GM18508 (cell line): Measurements from ENCODE around the gene KRT3.

Experiments used
- ATAC-seq: cut with Tn5 transposase; IDR thresholded peaks from one replicate; pipeline ENCODE4 v1.9.1; 2021; ENCODE audit warnings: moderate number of reproducible peaks; ENCODE audit not compliant: insufficient read depth, unreplicated experiment

KRT3 gene

DNA sequence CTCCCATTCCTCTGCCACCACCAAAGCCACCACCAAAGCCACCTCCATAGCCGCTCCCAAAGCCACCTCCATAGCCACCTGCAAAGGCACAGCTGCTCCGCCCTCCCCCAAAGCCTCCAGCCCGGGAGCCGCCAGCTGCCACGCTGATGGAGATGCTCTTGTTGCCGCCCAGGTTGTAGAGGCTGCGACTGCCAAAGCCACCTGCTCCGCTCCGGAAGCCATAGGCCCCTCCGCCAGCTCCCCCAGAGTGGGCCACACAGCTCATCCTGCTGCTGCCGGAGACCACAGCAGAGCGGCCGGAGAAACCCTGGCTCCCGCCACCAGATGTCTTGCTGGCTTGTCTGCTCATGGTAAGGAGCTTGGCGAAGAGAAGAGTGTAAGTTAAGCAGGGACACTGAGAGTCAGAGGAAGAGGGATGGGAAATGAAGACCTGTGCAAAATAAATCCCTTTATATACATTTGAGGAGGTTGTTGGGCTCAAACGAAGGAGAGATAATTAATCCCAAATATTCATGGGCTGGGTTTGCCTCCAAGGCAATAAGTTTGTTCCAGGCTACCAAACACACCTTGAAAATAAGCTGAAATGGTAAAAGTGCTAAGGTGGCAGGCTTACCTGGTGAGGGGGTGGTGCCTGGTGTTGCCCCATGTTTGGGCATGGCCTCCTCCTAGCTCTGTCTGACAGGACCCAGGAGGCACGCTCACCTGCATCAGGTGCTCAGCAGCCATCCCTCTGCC lies at the start of gene KRT3:
TSS of gene KRT3 (minus strand) at position 424 of the 735 bp plus-strand sequence. CDS start at position 349, 75 bp downstream.
- ATAC-seq: no peak

DNA sequence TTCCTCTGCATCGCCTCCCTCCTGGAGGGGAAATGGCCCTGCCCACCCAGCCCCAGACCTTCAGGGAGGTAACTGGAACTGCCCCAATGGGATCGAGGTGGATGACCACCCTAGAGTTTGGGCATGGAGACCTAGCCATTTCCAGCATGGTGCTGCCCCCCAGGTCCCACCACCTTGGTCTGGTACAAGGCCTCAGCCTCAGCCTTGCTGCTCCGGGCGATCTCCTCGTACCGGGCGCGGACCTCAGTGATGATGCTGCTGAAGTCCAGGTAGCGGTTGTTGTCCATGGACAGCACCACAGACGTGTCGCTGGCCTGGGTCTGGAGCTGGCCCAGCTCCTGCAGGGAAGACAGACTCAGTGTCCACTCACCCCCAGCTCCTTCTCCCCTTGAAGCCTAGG lies 48.5 kb upstream of the KRT3 start:
- ATAC-seq: no peak

DNA sequence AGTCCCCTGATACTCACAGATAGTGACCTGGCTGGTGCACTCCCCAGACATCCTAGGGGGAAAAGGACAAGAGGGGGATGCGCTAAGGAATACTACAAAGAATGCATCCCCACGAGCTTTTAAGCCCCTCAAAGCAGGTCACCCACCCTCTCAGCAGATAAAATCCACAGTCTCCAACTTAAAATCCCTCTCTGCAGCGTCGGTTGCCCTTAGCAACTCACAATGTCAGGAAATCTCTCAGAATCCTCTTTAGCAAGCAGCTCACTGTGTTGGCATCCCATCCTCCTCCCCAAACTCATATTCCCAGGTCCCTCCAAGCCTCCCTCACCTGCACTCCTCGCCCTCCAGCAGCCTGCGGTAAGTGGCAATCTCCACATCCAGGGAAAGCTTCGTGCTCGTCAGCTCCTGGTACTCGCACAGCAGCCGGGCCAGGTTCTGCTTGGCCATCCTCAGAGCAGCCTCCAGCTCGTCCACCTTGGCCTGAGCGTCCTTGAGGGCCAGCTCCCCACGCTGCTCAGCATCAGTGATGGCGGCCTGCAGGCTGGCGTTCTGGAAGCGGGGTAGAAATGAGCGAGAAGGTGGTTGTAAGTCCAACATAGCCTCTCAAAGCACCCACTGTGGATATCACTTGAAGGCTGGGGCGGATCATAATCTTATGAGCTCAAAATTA lies 43.7 kb upstream of the KRT3 start:
- no peak for ATAC-seq

DNA sequence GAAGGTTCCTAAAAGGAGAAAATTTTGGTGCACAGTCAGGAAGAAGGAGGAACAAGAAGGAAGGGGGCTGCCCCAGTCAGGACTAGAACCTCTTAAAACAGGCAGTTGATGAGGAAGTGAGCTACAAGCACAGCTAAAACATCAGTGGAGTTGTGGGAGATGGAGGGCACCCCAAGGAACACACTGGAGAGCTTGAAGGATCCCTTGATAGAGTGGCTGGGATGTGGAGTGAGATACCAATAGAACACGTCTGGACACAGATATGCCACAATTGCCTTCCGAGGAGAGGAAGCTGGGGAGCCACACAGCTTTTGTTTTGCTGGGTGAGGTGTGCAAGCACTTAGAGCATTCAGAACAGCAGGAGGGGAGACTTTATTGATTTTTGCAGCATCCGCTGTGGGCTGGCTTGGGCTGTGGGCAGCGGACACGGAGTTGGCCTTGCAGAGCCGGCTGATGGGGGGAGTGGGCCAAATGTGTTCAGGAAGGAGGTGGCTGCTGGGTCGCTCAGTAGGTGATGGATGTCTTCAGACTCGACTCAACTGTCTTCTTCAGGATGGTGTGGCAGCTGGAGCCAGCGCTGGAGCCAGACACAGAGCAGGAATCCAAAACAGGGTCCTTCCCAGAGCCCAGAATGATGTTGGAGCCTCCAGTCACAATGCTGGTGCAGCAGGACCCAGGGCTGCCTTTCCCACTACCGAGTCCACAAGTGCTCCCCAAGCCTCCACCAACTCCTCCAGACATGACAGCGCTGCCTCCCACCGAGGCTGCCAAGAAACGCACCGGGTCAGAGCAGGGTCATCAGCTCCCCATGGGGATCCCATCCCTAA lies 42.9 kb upstream of the KRT3 start:
- ATAC-seq: no peak

DNA sequence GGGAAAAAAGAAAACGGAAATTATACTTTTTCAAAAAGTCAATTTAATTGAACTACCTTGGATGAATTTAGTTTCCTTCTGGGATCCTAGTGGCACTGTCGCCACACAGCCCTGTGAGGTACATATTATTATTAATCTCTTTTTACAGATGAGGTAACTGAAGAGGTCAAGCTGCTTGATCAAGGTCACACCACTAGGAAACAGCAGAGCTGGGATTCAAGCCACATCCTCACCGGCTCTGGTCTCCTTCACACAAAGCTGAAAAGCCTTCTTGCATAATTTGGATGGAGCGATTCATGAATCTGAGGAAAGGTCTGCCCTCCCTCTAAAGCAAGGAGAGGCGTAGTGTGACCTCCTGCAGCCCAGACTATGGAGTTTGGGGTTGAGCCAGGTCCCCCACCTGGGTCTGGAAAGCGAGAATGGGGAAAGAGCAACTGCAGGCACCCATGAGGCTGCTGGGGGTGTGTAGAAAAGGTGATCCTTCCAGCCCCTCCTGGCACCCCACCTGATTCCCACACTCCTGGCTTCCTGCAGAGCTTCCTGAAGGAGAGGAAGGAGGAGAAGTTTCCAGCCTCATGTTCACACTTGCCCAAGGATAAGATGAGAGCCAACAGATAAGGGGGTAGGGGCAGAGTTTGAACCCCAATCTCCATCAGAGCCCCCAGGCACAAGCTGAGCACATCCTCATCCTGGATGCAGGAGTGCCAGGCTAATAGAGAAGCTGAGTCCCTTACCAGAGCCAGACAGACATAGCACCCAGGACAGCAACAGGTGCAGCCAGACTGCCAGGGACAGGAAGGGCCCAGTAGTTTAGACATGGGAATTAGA lies 42.1 kb upstream of the KRT3 start:
- no peak for ATAC-seq

DNA sequence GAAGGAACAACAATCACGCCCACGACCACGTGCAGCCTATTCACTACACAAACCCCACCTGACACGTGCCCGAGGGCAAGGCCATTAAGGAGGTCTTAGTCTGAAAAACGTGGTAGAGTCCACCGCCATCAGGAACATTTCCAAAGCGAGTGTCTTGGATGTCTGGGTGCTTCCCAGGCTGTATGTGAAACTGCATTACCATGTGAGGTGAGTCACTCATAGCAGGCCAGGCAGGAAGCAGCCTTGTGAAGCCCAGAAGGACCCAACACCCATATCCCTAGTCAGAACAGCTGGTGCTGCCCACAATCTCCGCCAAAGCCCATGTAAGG lies 41.5 kb upstream of the KRT3 start:
- no peak for ATAC-seq

DNA sequence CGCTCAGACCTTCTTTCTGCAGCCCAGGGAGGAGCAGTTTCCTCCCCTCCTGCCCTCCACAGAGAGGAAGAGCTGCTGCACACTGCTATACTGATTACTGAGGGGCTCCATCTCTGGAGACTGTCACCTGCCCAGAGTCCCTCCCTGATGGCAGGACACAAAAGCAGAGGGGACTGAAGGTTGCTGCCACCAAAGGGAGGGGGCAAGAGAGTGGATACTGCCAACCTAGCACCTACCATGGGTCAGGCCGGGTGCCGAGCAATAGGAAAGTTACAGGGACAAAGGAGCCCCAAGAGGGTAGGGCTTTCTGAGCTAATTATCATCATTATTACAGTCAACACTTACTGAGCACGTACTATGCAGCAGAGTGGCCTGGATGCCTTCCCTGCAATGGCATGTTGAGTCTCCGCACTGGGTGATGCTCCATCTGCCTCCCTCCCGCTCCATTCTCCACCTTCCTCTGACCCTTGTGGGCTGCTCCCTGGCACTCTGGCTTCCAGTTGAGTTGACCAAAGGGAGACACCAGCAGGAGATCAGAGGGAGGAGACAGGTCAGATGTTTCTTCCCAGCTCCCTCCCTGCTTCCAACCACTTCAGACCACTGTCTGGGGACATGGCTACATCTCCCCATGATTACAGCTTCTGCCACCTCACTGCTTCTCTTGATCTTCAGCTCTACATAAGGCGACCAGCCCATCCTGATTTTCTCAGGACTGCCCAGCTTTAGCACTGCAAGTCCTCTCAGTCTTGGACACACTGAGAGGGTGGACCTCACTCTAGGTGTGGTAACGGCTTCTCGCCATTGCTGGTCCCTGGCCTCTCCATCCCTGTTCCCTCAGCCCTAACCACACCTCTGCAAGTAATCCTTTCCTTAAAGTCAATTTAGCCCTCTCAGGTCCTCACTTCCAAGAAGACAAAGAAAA lies 40.8 kb upstream of the KRT3 start:
- no peak for ATAC-seq

DNA sequence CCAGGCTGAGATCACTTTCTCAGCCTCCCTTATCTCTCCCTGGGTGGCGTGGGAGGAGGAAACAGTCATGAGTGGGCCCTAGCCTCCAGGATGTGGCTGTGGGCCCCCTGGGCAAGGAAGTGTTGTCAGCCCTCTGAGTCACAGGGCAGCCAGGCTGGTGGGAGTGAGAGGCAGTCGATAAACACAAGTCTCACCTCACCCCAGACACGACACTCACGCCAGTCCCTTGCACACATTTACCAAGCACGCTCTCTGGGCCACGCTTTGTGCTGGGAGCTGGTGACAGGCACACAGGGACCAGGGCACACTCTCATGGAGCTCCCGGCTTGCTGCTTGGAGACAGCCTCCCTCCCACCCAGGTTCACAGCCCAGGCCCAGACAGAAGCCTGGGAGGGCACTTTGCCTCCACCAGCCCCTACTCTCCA lies 40.1 kb upstream of the KRT3 start:
- no peak for ATAC-seq

DNA sequence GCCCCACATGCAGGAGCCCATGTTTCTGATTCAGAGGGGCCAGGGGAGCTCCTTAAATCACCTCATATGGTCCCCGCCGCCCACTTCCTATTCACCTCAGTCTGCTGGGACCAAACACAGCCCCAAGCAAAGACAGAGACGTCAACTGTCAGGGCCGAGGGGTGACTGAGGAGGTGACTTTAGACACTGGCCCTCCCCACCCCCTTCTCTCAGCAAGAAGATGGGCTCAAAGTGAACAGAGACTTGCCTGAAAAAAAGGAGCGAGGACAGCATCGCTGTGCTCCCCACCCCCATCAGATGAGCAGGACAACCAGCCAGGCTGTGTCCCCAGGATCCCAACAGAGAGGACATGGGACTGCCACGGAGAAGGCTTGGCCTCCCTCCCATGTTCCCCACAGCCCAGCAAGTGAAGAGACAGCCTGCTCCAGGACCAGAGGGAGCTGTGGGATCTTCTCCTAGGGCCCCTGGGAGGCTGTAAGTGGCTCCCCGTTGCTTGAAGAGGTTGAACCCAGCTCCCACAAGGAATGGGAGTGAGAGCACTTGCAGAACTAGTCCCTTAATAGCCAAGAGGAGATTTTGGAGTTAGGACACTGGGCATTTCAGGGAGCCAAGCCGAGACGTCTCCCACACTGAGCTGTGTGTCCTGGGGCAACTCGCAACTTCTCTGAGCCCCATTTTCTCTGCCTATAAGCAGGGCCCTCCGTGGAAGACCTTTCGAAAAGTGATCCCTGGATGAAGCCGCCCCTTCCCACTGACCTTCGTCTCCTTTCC lies 39.5 kb upstream of the KRT3 start:
- ATAC-seq: no peak

DNA sequence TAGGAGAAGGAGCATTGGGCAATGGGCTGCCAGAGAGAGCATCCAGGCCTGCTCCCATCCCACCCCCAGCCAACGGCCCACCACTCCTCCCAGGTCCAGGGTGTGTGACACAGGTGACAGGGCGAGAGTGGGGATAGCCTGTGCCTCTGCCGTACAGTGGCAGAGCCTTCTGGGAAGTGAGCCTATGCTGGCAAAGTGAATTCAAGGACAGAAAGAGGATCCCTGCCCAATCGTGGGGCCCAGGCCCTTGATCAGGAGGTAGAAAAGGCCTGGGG lies 38.7 kb upstream of the KRT3 start:
- no peak for ATAC-seq

DNA sequence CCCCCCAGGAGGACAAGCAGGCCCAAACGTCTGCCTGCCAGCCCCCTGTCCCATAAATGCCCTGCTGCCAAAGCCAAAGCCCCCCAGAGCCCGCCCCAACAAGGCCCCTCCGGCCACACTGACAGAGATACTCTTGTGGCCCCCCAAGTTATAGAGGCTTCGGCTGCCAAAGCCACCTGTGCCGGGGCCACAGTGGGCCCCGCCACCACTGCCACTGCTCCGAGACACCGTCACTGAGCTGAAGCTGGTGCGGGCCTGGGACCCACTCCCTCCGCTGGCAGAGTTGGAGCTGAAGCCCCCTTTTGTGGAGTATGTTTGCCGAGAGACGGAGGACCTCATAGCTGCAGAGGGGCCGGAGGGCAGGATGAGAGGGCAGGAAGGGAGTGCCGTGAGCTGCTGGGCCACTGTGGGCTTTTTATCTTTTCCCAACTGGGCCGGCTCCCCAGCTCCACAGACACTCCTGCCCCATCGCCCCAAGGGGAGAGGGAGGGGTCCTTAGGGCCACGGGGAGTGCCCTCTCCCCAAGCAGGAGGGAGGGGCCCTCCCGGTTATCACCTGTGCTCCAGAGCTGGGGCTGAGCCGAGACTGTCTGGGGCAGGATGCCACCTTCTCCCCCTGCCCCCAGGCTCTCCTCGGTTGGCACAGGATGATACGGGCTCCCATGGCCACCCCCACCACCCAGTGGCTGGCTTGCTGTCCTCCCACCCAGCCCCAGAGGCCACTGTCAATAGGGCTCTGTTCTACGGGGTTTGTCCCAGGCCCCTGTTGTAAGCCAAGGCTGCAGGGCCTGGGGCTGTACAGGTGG lies 38.2 kb upstream of the KRT3 start, which contains the start of gene KRT79:
TSS of gene KRT79 (minus strand) at position 390 of the 805 bp plus-strand sequence. CDS start at position 339, 51 bp downstream.
- no peak for ATAC-seq

DNA sequence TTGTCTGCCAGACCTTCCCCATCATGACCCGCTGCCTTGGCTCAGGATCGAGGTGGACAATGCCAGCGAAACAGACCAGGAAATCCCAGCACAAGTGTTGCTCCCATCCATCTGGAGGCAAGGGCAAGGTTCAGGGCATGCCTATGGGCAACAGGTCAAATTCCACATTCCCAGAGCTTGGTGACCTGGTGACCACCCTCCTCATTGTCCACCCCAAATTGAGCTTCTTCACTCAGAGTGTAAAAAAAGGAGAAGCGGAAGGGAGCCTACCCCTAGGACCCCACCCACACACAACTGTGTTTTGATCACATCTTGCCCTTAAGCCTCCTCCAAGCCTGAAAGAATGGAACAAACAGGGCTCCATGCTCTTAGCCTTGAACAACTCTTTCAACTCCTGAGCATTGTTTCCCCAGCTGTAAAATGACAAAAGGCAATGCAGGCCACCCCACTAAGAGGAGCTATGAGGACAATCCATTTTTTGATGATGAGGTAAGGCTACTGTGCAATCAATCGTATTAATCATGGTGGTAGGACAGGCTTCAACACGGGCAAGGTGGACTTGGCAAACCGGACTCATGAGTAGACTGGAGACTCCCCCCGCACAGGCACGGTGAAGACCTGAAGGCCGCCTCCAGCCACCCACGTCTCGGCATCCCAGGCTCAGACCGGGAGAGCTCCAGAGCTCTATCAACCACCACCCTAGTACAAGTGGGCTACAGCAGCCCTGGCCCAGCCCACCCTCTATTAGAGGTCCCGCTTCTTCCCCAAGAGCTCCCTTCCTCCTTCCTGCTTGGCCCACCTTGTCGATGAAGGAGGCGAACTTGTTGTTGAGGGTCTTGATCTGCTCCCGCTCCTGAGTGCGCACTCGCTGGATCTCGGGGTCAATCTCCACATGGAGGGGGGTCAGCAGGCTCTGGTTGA lies 37.3 kb upstream of the KRT3 start:
- ATAC-seq: no peak

DNA sequence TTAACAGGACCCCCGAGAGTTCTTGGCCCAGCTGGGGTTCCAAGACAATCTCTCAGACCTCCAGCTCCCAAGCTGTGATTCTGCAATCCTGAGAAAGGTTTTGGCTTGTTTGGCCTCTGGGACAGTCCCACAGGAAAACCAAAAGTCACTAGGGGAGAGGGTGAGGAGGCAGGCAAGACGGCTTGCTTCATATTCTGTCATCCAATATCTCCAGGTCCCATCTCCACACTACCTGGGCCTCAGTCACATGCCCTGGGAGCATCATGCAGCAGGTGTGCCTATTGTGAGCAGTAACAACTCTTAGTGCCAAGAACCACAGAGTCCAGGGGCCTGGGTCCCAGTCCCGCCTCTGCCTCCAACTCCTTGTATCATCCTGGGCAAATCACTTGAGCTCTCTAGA lies 36.5 kb upstream of the KRT3 start:
- no peak for ATAC-seq

DNA sequence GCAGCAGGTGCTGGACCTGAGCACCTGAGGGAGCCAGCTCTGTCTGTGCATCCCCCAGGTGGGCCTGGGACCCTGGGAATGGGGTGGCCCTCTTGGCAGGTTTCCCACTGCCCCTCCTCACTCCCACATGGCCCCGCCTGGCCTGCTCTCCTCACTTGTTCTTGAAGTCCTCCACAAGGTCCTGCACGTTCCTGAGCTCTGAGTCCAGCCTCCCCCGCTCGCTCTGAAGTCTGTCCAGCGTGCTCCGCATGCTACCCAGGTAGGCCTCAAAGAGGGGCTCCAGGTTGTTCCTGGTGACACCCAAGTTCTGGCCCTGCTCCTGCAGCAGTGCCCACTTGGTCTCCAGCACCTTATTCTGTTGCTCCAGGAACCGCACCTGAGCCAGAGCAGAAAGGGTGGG lies 35.3 kb upstream of the KRT3 start:
- no peak for ATAC-seq

DNA sequence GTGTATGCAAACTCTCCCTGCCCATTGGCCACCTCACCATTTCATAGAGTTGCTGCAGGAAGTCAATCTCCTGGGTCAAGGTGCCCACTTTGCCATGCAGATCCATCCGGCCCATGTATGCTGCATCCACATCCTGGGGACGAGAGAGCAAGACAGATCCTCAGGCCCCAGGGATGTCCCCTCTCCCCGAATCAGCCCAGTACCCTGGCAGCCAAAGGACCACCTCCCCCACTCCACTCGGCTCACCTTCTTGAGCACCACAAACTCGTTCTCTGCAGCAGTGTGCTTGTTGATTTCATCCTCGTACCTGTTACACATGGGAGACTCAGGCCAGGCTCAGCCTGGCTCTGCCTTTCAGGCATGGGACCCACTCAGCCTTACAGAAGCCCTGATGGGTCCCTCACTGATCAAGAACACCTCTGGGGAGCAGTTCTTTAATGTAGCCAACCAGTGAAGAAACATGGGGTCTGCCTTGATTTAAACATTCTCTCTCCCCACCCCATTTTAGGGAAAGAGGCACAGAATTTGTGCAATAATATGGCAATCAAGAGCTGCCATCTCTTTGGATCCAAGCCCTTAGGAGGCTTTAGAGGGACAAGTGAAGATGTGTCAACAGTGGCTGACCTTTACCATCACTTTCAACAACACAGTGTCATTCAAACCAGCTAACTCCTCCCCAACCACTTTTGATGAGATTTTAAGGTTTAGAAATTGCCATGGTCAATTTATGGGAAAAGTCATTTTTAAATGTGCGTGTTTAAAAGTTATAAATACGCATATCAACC lies 34.3 kb upstream of the KRT3 start:
- no peak for ATAC-seq

DNA sequence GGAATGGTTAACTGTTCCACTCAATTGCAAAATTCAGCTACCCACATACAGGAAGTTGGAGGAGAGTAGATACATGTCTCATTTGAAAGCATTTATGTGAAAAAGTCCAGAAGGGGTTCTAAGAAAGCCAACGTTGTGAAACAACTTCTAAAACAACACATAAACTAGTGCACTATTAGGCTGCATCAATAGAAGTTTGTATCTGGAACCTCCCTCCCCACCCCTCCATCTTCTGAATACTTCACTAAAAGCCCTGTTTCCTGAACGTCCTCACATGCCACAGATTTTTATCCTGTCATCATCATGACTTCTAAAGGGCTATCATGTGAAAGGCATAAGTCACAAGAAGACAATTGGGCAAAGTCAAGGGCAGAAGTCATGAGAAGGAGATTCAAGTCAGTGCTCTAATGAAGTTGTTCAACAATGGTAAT lies 32.7 kb upstream of the KRT3 start:
- no peak for ATAC-seq
